ENCODE measurements around the gene PSTPIP2.
"Not testable (repeated sequence)": the region's sequence is repeated elsewhere in the genome, so short reads cannot be mapped to it uniquely, and the experiment has no call there.

- not testable (repeated sequence) for TF ChIP-seq CTCF (IDR thresholded peaks at IDR 0.05); ATF2 (CRISPR knock-in tag; IDR thresholded peaks at IDR 0.05; ENCODE audit: borderline replicate concordance, low read depth)
Observed at GRCh38 chr18:45959484-45959883, 112.6 kb downstream of the PSTPIP2 start.
